ENCODE measurements around the gene RPL10A.
"Not testable (repeated sequence)": the region's sequence is repeated elsewhere in the genome, so short reads cannot be mapped to it uniquely, and the experiment has no call there.

The RPL10A gene

DNA sequence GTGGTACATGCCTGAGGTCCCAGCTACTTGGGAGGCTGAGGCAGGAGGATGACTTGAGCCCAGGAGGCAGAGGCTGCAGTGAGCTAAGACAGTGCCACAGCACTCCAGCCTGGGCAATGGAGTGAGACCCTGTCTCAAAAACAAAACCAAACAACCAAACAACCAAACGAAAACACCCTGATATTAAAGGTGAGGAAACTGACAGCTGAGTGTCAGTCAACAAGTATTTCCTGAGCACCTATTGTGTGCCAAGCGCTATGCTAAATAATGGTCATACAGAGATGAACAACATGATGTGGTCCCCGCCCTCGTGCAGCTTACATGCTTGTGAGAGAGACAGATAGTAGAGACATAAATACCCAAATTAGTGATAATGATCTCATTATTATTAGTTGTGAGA, 46.4 kb downstream of the RPL10A start:
- no peak for DNase-seq (ENCODE audit: low read depth)

GRCh38 chr6:35515939-35516338, 47.7 kb downstream of the RPL10A start:
- DNase-seq (ENCODE audit: low read depth): not testable (repeated sequence)

DNA sequence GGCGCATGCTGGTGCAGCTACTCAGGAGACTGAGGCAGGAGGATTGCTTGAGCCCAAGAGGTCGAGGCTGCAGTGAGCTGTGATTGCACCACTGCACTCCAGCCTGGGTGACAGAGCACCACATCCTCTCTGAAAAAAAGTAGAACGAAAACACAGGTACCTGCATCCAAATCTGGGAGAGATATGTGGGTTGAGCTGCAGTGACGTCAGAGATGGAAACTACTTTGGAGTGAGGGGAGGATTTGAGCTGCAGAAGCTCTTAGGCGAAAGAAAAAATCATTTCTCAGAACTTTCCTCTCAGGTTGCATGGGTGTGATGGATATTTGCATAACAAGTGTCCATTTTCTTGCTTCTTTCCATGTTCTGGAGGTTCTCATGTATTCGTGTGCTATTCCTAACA, 48.5 kb downstream of the RPL10A start:
- DNase-seq (ENCODE audit: low read depth): no peak

DNA sequence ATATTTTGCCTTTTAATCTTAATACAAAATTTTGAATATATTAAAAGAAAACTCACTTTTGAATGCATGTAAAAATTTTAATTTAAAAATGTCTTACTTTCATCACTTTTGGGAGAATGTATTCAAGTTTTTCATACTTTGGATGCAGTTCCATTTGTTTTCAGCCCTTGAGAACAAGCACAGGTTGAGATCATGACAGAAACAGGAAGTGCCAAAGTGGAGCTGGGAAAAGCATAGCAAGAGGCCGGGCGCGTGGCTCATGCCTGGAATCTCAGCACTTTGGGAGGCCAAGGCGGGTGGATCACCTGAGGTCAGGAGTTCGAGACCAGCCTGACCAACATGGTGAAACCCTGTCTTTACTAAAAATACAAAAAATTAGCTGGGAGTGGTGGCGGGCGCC, 49.8 kb downstream of the RPL10A start:
- DNase-seq (ENCODE audit: low read depth): not testable (repeated sequence)

DNA sequence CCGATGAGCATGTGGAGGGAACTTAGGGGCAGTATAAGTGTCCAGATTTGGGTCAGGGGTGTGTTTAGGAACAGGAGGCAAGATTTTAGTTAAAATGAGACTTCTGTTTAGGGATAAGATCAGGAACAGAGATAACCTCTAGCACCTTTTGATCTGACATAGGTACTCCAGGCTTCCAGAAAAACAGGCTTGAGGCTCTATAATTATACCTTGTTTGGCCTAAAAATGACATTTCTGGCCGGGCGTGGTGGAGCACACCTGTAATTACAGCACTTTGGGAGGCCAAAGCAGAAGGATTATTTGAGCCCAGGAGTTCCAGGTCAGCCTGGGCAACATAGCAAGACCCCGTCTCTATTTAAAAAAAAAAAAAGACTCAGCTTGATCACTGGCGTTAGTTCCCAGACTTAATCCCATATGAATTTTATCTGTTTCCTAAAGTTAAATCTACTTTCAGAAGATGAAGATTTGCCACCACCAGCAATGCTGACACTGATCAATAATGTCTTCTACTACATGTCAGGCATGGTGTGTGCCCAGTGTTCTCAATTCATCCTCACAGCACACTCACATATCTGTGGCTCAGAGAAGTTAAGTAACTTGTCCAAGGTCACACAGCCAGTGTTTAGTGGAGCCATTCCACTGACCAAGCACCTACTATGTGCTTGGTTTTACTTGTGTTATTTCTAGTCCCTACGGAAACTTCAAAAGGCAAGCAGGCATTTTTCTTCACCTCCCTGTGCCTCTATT, 50.5 kb downstream of the RPL10A start:
- no peak for DNase-seq (ENCODE audit: low read depth)

GRCh38 chr6:35519313-35520015, 51.3 kb downstream of the RPL10A start:
- no peak for DNase-seq (ENCODE audit: low read depth)

All from stimulated activated CD8-positive, alpha-beta memory T cell treated with anti-CD3 and anti-CD28 coated beads, Interleukin-15, amount 100 ng/mL, for 1 hour (primary cell).